Natural killer cell (primary cell): Measurements from ENCODE around the gene PODNL1. TPM values are rescaled to one million over a fixed set of nuclear protein-coding genes. Genes with fewer than 3 reads are reported as not detected.
"Not testable (repeated sequence)": the region's sequence is repeated elsewhere in the genome, so short reads cannot be mapped to it uniquely, and the experiment has no call there.

Experiments used
- ATAC-seq, 3 donors: fragments of 150-1000 bp in 2 of 3; fragments of 200-7000 bp in 1 of 3; cut with Tn5 transposase; 1 replicate in 1 of 3; 2 replicates in 2 of 3; pipeline ENCODE4 v1.10.0; 2021; ENCODE audit warnings: mild to moderate bottlenecking in 2 of 3, moderate library complexity in 2 of 3
- DNase-seq, 2 donors: peaks; one replicate each; pipeline versions ENCODE4 v3.0.0 to v3.0.0-alpha.2; 2013 to 2021; ENCODE audit warnings: mixed read lengths in 1 of 2
- H3K27ac ChIP-seq: one replicate; pipeline ENCODE4 v1.5.1; 2013; ENCODE audit warnings: mild to moderate bottlenecking, low read length
- H3K27me3 ChIP-seq: one replicate; pipeline ENCODE4 v1.6.1; 2013; ENCODE audit warnings: low read length; ENCODE audit not compliant: control insufficient read depth, insufficient read depth
- H3K36me3 ChIP-seq: one replicate; pipeline ENCODE4 v1.6.1; 2013; ENCODE audit warnings: low read length; ENCODE audit not compliant: control insufficient read depth, insufficient read depth
- H3K4me1 ChIP-seq: one replicate; pipeline ENCODE4 v1.6.1; 2013; ENCODE audit warnings: low read length; ENCODE audit not compliant: control insufficient read depth, insufficient read depth
- H3K4me3 ChIP-seq: one replicate; pipeline ENCODE4 v1.5.1; 2013; ENCODE audit warnings: low read length
- H3K9me3 ChIP-seq: one replicate; pipeline ENCODE4 v1.6.1; 2013; ENCODE audit warnings: low read length; ENCODE audit not compliant: control insufficient read depth, insufficient read depth
- H3K27ac Mint-ChIP-seq, 2 donors: one replicate each; pipeline ENCODE4 v1.8.0; 2022; ENCODE audit warnings: mild to moderate bottlenecking in 2 of 2, mixed read lengths in 2 of 2, moderate library complexity in 1 of 2
- H3K27me3 Mint-ChIP-seq, 2 donors: one replicate each; pipeline ENCODE4 v1.8.0; 2022; ENCODE audit warnings: low read depth in 2 of 2, mixed read lengths in 2 of 2
- H3K36me3 Mint-ChIP-seq: one replicate; pipeline ENCODE4 v1.8.0; 2022; ENCODE audit warnings: mixed read lengths
- H3K4me1 Mint-ChIP-seq, 2 donors: one replicate each; pipeline ENCODE4 v1.8.0; 2022; ENCODE audit warnings: mixed read lengths in 2 of 2
- H3K4me3 Mint-ChIP-seq: one replicate; pipeline ENCODE4 v1.8.0; 2022; ENCODE audit warnings: mild to moderate bottlenecking, moderate library complexity, mixed read lengths
- H3K9me3 Mint-ChIP-seq, 2 donors: one replicate each; pipeline ENCODE4 v1.8.0; 2022; ENCODE audit warnings: mixed read lengths in 2 of 2
- CTCF ChIP-seq: fragments of 200-600 bp; IDR thresholded peaks from one replicate; pipeline ENCODE4 v1.8.0; 2022; ENCODE audit warnings: antibody characterized with exemption
- WGBS: methylation state at CpG from one replicate; pipeline ENCODE4 v1.1.7; 2013; ENCODE audit warnings: missing lambda C conversion rate; ENCODE audit not compliant: insufficient coverage; 5-methylcytosine and 5-hydroxymethylcytosine counted together
- intact Hi-C: fragments of 100-400 bp; cut with micrococcal nuclease; formaldehyde crosslinking; loops from one replicate; pipeline ENCODE4 v1.14.2; 2022
- total RNA-seq, 4 donors: library from RNA; stranded (reverse); fragments of 120-200 nt in 1 of 4; gene quantifications; one replicate each; pipeline versions ENCODE4 v1.2.3 to v1.2.4, GENCODE V29; 2013 to 2022

The PODNL1 gene
- total RNA-seq, 3 donors from 2014 or later (not counting 1 experiment from before 2014, with no cell fraction given): 0.61 TPM; not detected in 2

DNA sequence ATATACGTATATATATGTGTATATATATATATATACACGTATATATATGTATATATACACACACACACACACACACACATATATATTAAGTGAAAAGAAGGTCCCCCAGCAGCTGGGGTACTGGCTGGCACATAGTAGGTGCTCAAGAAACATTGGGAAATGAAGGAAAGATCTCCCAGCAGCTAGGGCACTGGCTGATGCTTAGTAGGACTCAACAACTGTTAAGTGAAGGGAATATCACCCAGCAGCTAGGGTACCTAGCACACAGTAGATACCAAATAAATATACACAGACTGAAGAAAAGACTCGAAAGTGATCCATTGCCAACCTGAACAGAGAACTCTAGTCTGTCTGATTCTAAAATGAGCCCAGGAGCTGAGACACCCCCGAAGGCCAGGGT, 12.2 kb downstream of the PODNL1 start:
- no peak overlapping the region for H3K27ac ChIP-seq
- ATAC-seq: no peak
- no peaks in the 10 kb centered on the region for H3K36me3 Mint-ChIP-seq
- H3K4me3 ChIP-seq: no peak overlapping the region
- no peaks in the 10 kb centered on the region for H3K4me1 Mint-ChIP-seq
- TF ChIP-seq CTCF: no peak
- H3K36me3 ChIP-seq: peaks cover 34% of the 10 kb centered on the region
- intact Hi-C loops: no loop called here
- no peaks in the 10 kb centered on the region for H3K9me3 ChIP-seq
- no peak for DNase-seq
- H3K27me3 ChIP-seq: no peaks in the 10 kb centered on the region
- no peaks in the 10 kb centered on the region for H3K9me3 Mint-ChIP-seq
- no peaks in the 10 kb centered on the region for H3K27me3 Mint-ChIP-seq
- H3K4me1 ChIP-seq: no peaks in the 10 kb centered on the region
- 96% methylated on average over 2 of the region's 4 CpGs for WGBS
- no peak overlapping the region for H3K27ac Mint-ChIP-seq
- no peak overlapping the region for H3K4me3 Mint-ChIP-seq

DNA sequence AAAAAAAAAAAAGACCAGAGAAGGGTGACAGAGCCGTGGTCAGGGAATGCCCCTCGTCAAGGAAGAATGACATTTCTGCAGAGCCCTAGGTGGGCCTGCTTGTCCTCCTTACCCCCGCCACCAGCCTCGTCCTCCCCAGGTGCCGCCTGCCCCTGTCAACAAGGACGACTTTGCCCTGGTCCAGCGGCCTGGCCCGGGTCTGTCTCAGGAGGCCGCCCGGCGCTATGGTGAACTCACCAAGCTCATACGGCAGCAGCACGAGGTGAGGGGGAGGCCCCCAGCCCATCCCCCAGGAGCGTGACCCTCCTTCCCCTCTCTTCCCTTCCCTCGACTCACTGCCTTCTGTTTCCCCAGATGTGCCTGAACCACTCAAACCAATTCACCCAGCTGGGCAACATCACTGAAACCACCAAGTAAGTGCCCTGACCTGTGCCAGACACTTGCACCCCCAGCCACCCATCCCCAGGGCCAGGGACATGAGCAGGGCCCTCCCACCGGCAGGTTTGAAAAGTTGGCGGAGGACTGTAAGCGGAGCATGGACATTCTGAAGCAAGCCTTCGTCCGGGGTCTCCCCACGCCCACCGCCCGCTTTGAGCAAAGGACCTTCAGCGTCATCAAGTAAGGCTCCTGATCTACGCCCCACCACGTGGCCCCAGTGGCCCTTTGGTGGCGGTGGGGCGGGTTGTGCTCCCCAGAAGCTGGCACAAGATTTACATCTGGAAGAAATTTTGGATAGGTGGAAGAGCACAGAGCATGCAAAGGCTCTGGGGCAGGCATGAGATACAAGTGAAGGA, 14.8 kb downstream of the PODNL1 start:
- H3K27ac Mint-ChIP-seq: no peak overlapping the region
- no peaks in the 10 kb centered on the region for H3K4me1 Mint-ChIP-seq
- H3K27me3 Mint-ChIP-seq: no peaks in the 10 kb centered on the region
- Histone ChIP-seq H3K9me3 (no peaks in the 10 kb centered on the region), H3K36me3 (peaks cover 50% of the 10 kb centered on the region), H3K4me1 (no peaks in the 10 kb centered on the region), H3K4me3 (no peak overlapping the region), H3K27me3 (no peaks in the 10 kb centered on the region), H3K27ac (no peak overlapping the region)
- no peak for ATAC-seq
- no peak for TF ChIP-seq CTCF
- intact Hi-C loops: no loop called here
- no peak for DNase-seq
- H3K36me3 Mint-ChIP-seq: no peaks in the 10 kb centered on the region
- no peak overlapping the region for H3K4me3 Mint-ChIP-seq
- H3K9me3 Mint-ChIP-seq: no peaks in the 10 kb centered on the region
- WGBS: 97% methylated on average over 28 of the region's 28 CpGs

DNA sequence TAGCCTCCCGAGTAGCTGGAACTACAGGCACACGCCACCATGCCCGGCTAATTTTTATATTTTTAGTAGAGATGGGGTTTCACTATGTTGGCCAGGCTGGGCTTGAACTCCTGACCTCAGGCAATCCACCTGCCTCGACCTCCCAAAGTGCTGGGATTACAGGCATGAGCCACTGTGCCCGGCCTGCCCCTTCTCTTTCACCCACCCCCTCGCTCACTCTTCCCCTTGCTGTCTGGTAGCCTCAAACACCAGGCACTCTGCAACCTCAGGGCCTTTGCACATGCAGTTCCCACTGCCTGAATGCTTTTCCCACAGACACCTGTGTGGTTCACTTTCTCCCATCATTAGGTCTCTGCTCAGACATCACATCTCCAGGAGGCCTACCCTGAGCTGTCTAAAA, 16.1 kb downstream of the PODNL1 start:
- ATAC-seq, H3K9me3 Mint-ChIP-seq, H3K27me3 Mint-ChIP-seq, H3K9me3 ChIP-seq, H3K27me3 ChIP-seq, intact Hi-C loops, H3K4me1 ChIP-seq, H3K4me3 ChIP-seq, H3K27ac ChIP-seq, DNase-seq, H3K36me3 Mint-ChIP-seq, H3K4me3 Mint-ChIP-seq, H3K4me1 Mint-ChIP-seq: not testable (repeated sequence)
- 97% methylated on average over 6 of the region's 6 CpGs for WGBS
- peak overlapping the region in 1 of 2 donors; percentile 21 for H3K27ac Mint-ChIP-seq
- H3K36me3 ChIP-seq: peaks cover 51% of the 10 kb centered on the region

GRCh38 chr19:13920940-13921747, 17.1 kb downstream of the PODNL1 start:
- ATAC-seq (peak; percentile 74 to 88 (median 85)), DNase-seq (peak; percentile 25 to 53)
- Histone ChIP-seq H3K4me3 (no peak overlapping the region), H3K9me3 (no peaks in the 10 kb centered on the region), H3K36me3 (peaks cover 48% of the 10 kb centered on the region), H3K27ac (no peak overlapping the region), H3K4me1 (no peaks in the 10 kb centered on the region), H3K27me3 (no peaks in the 10 kb centered on the region)
- Mint-ChIP-seq H3K27ac (peak overlapping the region in 1 of 2 donors; percentile 63), H3K27me3 (no peaks in the 10 kb centered on the region), H3K4me3 (no peak overlapping the region), H3K4me1 (no peaks in the 10 kb centered on the region), H3K9me3 (no peaks in the 10 kb centered on the region), H3K36me3 (no peaks in the 10 kb centered on the region)
- 88% methylated on average over 2 of the region's 2 CpGs for WGBS
- TF ChIP-seq CTCF: no peak
- intact Hi-C loops: no loop called here
